22Rv1 (cell line): Measurements from ENCODE around the gene MYO1F.

ENCODE experiments used
- H3K27ac ChIP-seq: fragments of 450-650 bp; 2 replicates; pipeline ENCODE4 v1.5.1; 2017
- CTCF ChIP-seq: fragments of 450-650 bp; IDR thresholded peaks from 2 replicates; pipeline ENCODE4 v1.5.1; 2017; ENCODE audit warnings: mild to moderate bottlenecking
- ZFX ChIP-seq: fragments of 450-650 bp; IDR thresholded peaks from 2 replicates; pipeline ENCODE4 v1.6.1; 2017; ENCODE audit warnings: antibody characterized with exemption, borderline replicate concordance

The MYO1F gene

GRCh38 chr19:8513687-8514504, 63.3 kb downstream of the MYO1F start, which contains the start of gene ZNF414:
ZNF414 (minus strand) TSS chr19:8514167; CDS start chr19:8514046, 121 bp downstream.
- peak within 1 kb of the TSS; percentile 95 for H3K27ac ChIP-seq
- no peak for TF ChIP-seq CTCF
- TF ChIP-seq ZFX = no peak

DNA sequence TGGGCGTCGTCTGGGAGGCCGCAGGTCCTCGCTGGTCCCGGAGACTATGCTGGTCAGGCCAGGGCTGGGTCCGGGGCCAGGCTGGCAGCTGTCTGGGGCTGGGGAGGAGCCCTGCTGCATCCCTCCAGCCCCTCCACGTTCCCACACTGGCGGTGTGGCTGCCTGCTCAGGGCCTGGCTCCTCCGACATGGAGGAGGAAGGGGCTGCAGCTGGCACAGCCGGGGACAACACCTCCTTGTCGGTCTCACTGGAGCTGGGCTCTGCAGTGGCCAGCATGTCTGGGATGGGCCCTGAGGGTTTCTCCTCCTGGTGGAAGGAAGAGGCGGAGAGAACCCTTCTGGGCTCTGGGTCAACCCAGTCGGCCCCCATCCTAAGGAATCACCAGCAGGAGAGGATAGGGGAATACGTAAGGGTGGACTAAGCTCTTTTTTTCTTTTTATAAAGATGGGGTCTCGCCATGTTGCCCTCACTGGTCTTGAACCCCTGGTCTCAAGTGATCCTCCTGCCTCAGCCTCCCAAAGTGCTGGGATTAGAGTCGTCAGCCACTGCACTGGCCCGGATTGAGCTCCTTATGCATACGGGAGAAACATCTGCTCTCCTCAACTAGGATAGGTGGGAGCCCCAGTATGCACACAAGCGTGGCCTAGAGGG, 64.1 kb downstream of the MYO1F start:
- no peak for TF ChIP-seq CTCF
- TF ChIP-seq ZFX = no peak
- peak overlapping the region; percentile 95 for H3K27ac ChIP-seq

DNA sequence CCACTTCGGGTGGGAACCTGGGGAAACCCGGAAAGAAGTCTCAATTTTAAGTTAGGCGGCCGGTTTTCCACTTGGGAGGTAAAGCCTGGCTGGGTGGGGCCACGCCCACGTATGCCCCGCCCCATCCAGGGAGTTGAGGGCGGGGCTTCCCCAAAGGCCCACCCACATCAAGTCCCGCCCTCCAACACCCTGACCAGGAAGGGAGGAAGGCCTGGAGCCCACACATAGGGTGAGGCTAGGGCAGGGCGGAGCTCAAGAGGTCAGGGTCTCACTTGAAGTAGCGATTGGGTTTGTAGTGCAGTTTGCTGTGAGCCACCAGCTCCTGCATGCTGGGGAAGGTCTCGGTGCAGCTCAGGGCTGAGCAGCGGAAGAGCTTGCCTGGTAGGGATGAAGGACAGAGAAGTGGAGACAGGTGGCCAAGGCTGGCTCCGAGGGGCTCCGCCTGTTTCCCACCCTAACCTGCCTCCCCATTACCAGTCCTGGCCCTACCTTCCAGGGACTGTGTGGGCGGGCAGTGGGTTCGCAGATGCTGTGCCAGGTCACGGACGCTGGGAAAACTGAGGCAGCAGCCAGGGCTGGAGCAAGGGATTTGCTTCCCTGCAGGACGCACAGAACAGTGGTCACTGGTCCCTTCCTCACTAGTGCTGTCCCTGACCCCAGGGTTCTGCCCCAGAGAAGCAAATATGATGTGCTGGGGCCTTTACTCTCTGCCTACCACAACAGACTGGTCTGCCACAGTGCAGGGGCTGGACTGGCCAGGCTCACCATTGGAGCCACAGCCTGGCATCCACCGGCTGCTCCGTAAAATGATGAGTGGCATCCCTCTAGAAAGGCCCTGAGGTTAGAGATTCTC, 64.9 kb downstream of the MYO1F start:
- TF ChIP-seq ZFX (no peak), CTCF (no peak)
- peak overlapping the region; percentile 95 for H3K27ac ChIP-seq

DNA sequence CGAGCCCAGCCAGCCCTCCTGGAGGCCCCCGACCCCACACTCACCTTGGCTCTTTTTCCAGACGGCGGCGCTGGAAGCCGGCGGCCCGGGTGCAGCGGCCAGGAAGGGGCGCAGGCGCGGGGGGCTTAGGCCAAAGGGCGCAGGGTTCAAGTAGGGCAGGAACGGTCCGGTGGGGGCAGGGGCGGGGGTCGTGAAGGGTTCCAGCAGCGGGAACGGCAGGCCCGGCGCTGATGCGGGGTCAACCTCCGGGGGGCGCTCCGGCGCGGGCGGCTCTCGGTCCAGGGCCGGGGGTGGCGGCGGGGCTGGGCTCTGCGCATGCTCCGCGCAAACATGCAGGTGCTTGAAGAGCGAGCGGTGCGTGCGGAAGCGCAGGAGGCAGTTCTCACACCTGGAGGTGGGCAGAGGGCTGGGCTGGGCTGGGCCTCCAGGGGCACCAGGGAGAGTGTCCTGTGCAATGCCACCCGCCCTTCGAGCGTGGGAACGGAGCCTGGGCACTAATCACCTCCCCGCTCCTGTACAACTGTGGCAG, 65.6 kb downstream of the MYO1F start:
- peak; percentile 56 for TF ChIP-seq CTCF
- no peak for TF ChIP-seq ZFX
- H3K27ac ChIP-seq = peak overlapping the region; percentile 95

- H3K27ac ChIP-seq = no peak overlapping the region
- TF ChIP-seq CTCF (no peak), ZFX (no peak)
Measured at GRCh38 chr19:8510589-8511115, 66.6 kb downstream of the MYO1F start.

GRCh38 chr19:8506402-8506957, 70.8 kb downstream of the MYO1F start:
- peak overlapping the region; percentile 54 for H3K27ac ChIP-seq
- TF ChIP-seq CTCF (peak; percentile 69), ZFX (no peak)
